Effector memory CD4-positive, alpha-beta T cell (primary cell): Measurements from ENCODE around the gene B9D2.

Experiments
- DNase-seq, 3 donors: peaks; one replicate each; pipeline ENCODE4 v3.0.0-alpha.2; 2020
- H3K27ac ChIP-seq: 2 replicates; pipeline ENCODE4 v1.7.0; 2013; ENCODE audit warnings: mild to moderate bottlenecking, low read length, moderate library complexity; ENCODE audit not compliant: insufficient read depth, poor library complexity, severe bottlenecking
- H3K27me3 ChIP-seq: replicated peaks from 2 replicates; pipeline ENCODE4 v1.7.0; 2013; ENCODE audit warnings: mild to moderate bottlenecking, low read length; ENCODE audit not compliant: insufficient read depth, control insufficient read depth, poor library complexity, severe bottlenecking
- H3K36me3 ChIP-seq: 2 replicates; pipeline ENCODE4 v1.7.0; 2013; ENCODE audit warnings: mild to moderate bottlenecking, low read length, moderate library complexity; ENCODE audit not compliant: control insufficient read depth, insufficient read depth
- H3K4me1 ChIP-seq: 2 replicates; pipeline ENCODE4 v1.7.0; 2013; ENCODE audit warnings: low read length, mild to moderate bottlenecking; ENCODE audit not compliant: control insufficient read depth, insufficient read depth, poor library complexity, severe bottlenecking
- H3K4me3 ChIP-seq: 2 replicates; pipeline ENCODE4 v1.7.0; 2013; ENCODE audit warnings: low read length, low read depth, mild to moderate bottlenecking; ENCODE audit not compliant: insufficient read depth, poor library complexity, severe bottlenecking
- H3K9me3 ChIP-seq: 2 replicates; pipeline ENCODE4 v1.7.0; 2013; ENCODE audit warnings: mild to moderate bottlenecking, low read length, moderate library complexity; ENCODE audit not compliant: control insufficient read depth

Gene B9D2

GRCh38 chr19:41357746-41358145 is 6.2 kb downstream of the B9D2 start:
- Histone ChIP-seq H3K4me1 (peaks cover 52% of the 10 kb centered on the region), H3K27me3 (no peaks in the 10 kb centered on the region), H3K27ac (peak overlapping the region; percentile 59), H3K4me3 (peak overlapping the region; percentile 10), H3K9me3 (no peaks in the 10 kb centered on the region), H3K36me3 (no peaks in the 10 kb centered on the region)
- no peak for DNase-seq

GRCh38 chr19:41356984-41357739 is 6.8 kb downstream of the B9D2 start:
- peak overlapping the region; percentile 59 for H3K27ac ChIP-seq
- H3K9me3 ChIP-seq = no peaks in the 10 kb centered on the region
- peak overlapping the region; percentile 18 for H3K4me3 ChIP-seq
- peaks cover 1% of the 10 kb centered on the region for H3K36me3 ChIP-seq
- no peak for DNase-seq
- H3K27me3 ChIP-seq = no peaks in the 10 kb centered on the region
- peaks cover 47% of the 10 kb centered on the region for H3K4me1 ChIP-seq

GRCh38 chr19:41355802-41356201 is 8.1 kb downstream of the B9D2 start:
- H3K36me3 ChIP-seq = peaks cover 6% of the 10 kb centered on the region
- H3K9me3 ChIP-seq = no peaks in the 10 kb centered on the region
- no peak overlapping the region for H3K4me3 ChIP-seq
- H3K27me3 ChIP-seq = no peaks in the 10 kb centered on the region
- no peak for DNase-seq
- H3K4me1 ChIP-seq = peaks cover 47% of the 10 kb centered on the region
- peak overlapping the region; percentile 95 for H3K27ac ChIP-seq

- Histone ChIP-seq H3K4me1 (peaks cover 53% of the 10 kb centered on the region), H3K36me3 (peaks cover 6% of the 10 kb centered on the region), H3K4me3 (no peak overlapping the region), H3K9me3 (no peaks in the 10 kb centered on the region), H3K27me3 (no peaks in the 10 kb centered on the region), H3K27ac (peak overlapping the region; percentile 95)
- DNase-seq = no peak
Measured at GRCh38 chr19:41355035-41355434, 8.9 kb downstream of the B9D2 start.

GRCh38 chr19:41354343-41354953 is 9.5 kb downstream of the B9D2 start:
- no peak for DNase-seq
- Histone ChIP-seq H3K4me3 (no peak overlapping the region), H3K27me3 (no peaks in the 10 kb centered on the region), H3K4me1 (peaks cover 59% of the 10 kb centered on the region), H3K36me3 (peaks cover 6% of the 10 kb centered on the region), H3K9me3 (no peaks in the 10 kb centered on the region), H3K27ac (peak overlapping the region; percentile 95)

GRCh38 chr19:41353466-41354342 is 10.2 kb downstream of the B9D2 start, which contains the start of gene TGFB1:
Gene TGFB1 (minus strand): TSS chr19:41353922. CDS start chr19:41353044, 878 bp downstream.
- Histone ChIP-seq H3K4me1 (peaks cover 66% of the 10 kb centered on the region), H3K4me3 (peak within 1 kb of the TSS; percentile 99), H3K27me3 (no peaks in the 10 kb centered on the region), H3K9me3 (no peaks in the 10 kb centered on the region), H3K36me3 (peaks cover 6% of the 10 kb centered on the region), H3K27ac (peak within 1 kb of the TSS; percentile 95)
- DNase-seq = peak; percentile 92 to 95 (median 92)

- H3K27ac ChIP-seq = peak overlapping the region; percentile 95
- H3K9me3 ChIP-seq = no peaks in the 10 kb centered on the region
- peaks cover 10% of the 10 kb centered on the region for H3K36me3 ChIP-seq
- peaks cover 62% of the 10 kb centered on the region for H3K4me1 ChIP-seq
- no peaks in the 10 kb centered on the region for H3K27me3 ChIP-seq
- DNase-seq = peak; percentile 63 to 70 (median 65)
- H3K4me3 ChIP-seq = peak overlapping the region; percentile 99
Measured at GRCh38 chr19:41352609-41353465, 11.1 kb downstream of the B9D2 start.

GRCh38 chr19:41352279-41352608 is 11.7 kb downstream of the B9D2 start:
- Histone ChIP-seq H3K36me3 (peaks cover 13% of the 10 kb centered on the region), H3K27ac (peak overlapping the region; percentile 95), H3K4me3 (peak overlapping the region; percentile 99), H3K9me3 (no peaks in the 10 kb centered on the region), H3K4me1 (peaks cover 57% of the 10 kb centered on the region), H3K27me3 (no peaks in the 10 kb centered on the region)
- no peak for DNase-seq
